A673 (cell line): ENCODE data around the gene PAX5. TPM values are rescaled to one million over a fixed set of nuclear protein-coding genes. Genes with fewer than 3 reads are reported as not detected.
A peak's percentile ranks its signal among the peaks of the same experiment; 100 is the strongest.

Experiments used
- BruUV-seq: library from RNA; stranded (reverse); fragments of 400-500 nt; replicated peaks from 2 replicates; lab custom pipeline; 2021; lab: Mats Ljungman, UMichigan
- CTCF ChIA-PET: fragments of 300-600 bp; sonication (Branson Sonifier 250); formaldehyde crosslinking; loops from one replicate; lab custom pipeline; 2022; ENCODE audit warnings: antibody characterized with exemption; lab: Charles Lee
- POLR2A ChIA-PET: fragments of 300-600 bp; sonication (Branson Sonifier 250); formaldehyde crosslinking; loops from one replicate; lab custom pipeline; 2022; ENCODE audit warnings: antibody characterized with exemption; ENCODE audit not compliant: low non-redundant PET; lab: Charles Lee
- DNase-seq: peaks from one replicate; pipeline ENCODE4 v3.0.0-alpha.2; 2015; ENCODE audit warnings: low spot score
- H3K27ac ChIP-seq: fragments of 200-600 bp; sonication (generic); 2 replicates; pipeline ENCODE4 v1.5.1; 2016; ENCODE audit warnings: mixed run types, low read depth, mild to moderate bottlenecking, mixed read lengths, antibody characterized with exemption, low read length; ENCODE audit not compliant: poor library complexity, severe bottlenecking
- H3K27me3 ChIP-seq: fragments of 200-600 bp; sonication (generic); replicated peaks from 2 replicates; pipeline ENCODE4 v1.6.1; 2017; ENCODE audit warnings: mixed run types, low read depth, mild to moderate bottlenecking, mixed read lengths, antibody characterized with exemption, low read length; ENCODE audit not compliant: insufficient read depth, poor library complexity
- H3K36me3 ChIP-seq: fragments of 200-600 bp; sonication (generic); 2 replicates; pipeline ENCODE4 v1.6.1; 2016; ENCODE audit warnings: mixed run types, mild to moderate bottlenecking, mixed read lengths, antibody characterized with exemption, low read length; ENCODE audit not compliant: insufficient read depth, poor library complexity, severe bottlenecking
- H3K4me1 ChIP-seq: fragments of 200-600 bp; sonication (generic); 2 replicates; pipeline ENCODE4 v1.6.1; 2017; ENCODE audit warnings: mixed run types, mild to moderate bottlenecking, mixed read lengths, antibody characterized with exemption, low read length; ENCODE audit not compliant: insufficient read depth, poor library complexity, severe bottlenecking
- H3K4me3 ChIP-seq: fragments of 200-600 bp; sonication (generic); 2 replicates; pipeline ENCODE4 v1.5.1; 2016; ENCODE audit warnings: low read depth, mixed run types, mild to moderate bottlenecking, mixed read lengths, low read length; ENCODE audit not compliant: poor library complexity, severe bottlenecking
- H3K9me3 ChIP-seq: fragments of 200-600 bp; sonication (generic); 2 replicates; pipeline ENCODE4 v1.6.1; 2016; ENCODE audit warnings: mixed run types, low read depth, mild to moderate bottlenecking, mixed read lengths, antibody characterized with exemption, low read length; ENCODE audit not compliant: poor library complexity, severe bottlenecking
- EZH2 ChIP-seq: fragments of 200-600 bp; sonication (generic); IDR thresholded peaks from 2 replicates; pipeline ENCODE4 v1.6.1; 2017; ENCODE audit warnings: borderline replicate concordance, low read depth, mild to moderate bottlenecking, mixed read lengths, antibody characterized with exemption, low read length; ENCODE audit not compliant: poor library complexity, severe bottlenecking
- intact Hi-C: fragments of 100-400 bp; cut with micrococcal nuclease; formaldehyde crosslinking; loops from one replicate; pipeline ENCODE4 v1.10.0; 2022; ENCODE audit not compliant: unreplicated experiment
- total RNA-seq: library from RNA; stranded (reverse); gene quantifications from 2 replicates; pipeline ENCODE4 v1.2.3, GENCODE V29; 2021
- TF ChIP-seq, protein P1 (sequence below): fragments of 300-800, 200-600 bp; sonication (generic); conservative IDR thresholded peaks from 2 replicates; pipeline ENCODE4 v1.5.1; 2017; ENCODE audit warnings: low read depth, mild to moderate bottlenecking, antibody characterized with exemption, low read length, moderate library complexity, mixed read lengths

Gene PAX5
- total RNA-seq, 1 experiment from 2014 or later: 5.5 TPM

DNA sequence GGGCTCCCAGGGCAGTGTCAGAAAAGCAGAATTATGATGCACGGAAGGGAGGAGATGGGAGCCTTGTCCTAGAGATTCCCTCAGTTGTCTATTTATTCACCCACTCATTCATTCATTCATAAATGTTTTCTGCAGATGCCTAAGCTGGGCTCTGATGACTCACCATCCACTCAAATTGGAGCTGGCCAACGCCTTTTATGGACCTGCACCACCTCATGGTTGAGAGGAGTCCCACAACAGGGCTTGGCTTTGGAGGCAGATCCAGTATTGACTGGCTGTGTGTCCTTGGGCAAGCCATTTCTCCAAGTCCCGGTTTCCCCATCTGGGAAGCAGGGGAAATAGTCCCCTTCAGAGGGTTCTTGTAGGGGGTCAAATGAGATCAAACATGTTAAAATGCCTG is 233.6 kb downstream of the PAX5 start:
- POLR2A ChIA-PET: no interaction called here

DNA sequence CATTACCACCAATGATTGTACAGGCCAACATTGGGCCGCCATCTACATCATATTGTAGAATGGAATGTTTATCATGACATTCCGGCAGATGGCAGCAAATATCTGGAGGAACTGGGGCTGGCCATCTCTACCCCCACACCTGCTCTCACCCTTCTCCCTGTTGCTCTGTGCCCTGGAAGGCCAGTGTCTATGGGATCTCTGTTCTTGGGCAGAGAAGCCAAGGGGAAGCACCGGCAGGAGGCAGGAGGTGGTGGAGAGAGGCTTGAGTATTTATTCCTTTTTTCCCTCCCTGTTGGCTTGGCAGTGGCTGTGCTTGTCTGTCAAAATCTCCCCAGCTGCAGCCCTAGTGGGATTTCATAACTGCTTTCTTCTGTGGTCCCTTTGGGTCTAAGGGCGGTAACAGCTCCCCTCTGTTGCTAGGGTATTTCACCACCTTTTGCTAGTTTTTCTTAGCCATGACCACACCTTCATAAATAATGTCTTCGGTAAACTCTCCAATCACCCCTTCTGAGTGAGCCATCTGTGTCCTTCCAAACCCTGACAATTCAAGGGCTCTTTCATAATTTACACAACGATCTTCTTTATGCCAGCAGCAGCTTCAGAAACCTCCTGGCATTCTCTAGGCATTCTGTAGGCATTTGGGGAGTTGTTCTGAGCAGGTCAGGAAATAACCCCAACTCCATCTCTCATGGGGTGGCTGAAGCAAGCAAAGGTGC is 235.6 kb downstream of the PAX5 start:
- no peak for TF ChIP-seq EZH2
- TF ChIP-seq, protein P1, sequence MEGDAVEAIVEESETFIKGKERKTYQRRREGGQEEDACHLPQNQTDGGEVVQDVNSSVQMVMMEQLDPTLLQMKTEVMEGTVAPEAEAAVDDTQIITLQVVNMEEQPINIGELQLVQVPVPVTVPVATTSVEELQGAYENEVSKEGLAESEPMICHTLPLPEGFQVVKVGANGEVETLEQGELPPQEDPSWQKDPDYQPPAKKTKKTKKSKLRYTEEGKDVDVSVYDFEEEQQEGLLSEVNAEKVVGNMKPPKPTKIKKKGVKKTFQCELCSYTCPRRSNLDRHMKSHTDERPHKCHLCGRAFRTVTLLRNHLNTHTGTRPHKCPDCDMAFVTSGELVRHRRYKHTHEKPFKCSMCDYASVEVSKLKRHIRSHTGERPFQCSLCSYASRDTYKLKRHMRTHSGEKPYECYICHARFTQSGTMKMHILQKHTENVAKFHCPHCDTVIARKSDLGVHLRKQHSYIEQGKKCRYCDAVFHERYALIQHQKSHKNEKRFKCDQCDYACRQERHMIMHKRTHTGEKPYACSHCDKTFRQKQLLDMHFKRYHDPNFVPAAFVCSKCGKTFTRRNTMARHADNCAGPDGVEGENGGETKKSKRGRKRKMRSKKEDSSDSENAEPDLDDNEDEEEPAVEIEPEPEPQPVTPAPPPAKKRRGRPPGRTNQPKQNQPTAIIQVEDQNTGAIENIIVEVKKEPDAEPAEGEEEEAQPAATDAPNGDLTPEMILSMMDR: 0 out of 2 replicates have a peak, but pooled peaks have one; percentile 20
- BruUV-seq: no TSS peak
- POLR2A ChIA-PET: no interaction called here
- no peak overlapping the region for H3K27ac ChIP-seq
- intact Hi-C loops: loop anchor here (5.0 kb wide), 1 partner anchor 59 kb away; no protein-coding TSS in a partner anchor
- no peak overlapping the region for H3K4me3 ChIP-seq
- H3K9me3 ChIP-seq: peaks cover 4% of the 10 kb centered on the region
- H3K4me1 ChIP-seq: no peaks in the 10 kb centered on the region
- no peak for DNase-seq
- CTCF ChIA-PET: no interaction called here
- peaks cover 6% of the 10 kb centered on the region for H3K27me3 ChIP-seq
- H3K36me3 ChIP-seq: no peaks in the 10 kb centered on the region

More for the DNA sequence above, 233.6 kb downstream of the PAX5 start:
- no peak for TF ChIP-seq EZH2
- TF ChIP-seq, protein P1: no peak
- H3K27me3 ChIP-seq: peaks cover 6% of the 10 kb centered on the region
- H3K4me1 ChIP-seq: no peaks in the 10 kb centered on the region
- H3K27ac ChIP-seq: no peak overlapping the region
- H3K36me3 ChIP-seq: no peaks in the 10 kb centered on the region
- CTCF ChIA-PET: no interaction called here
- intact Hi-C loops: no loop called here
- no peaks in the 10 kb centered on the region for H3K9me3 ChIP-seq
- DNase-seq: no peak
- no TSS peak for BruUV-seq
- no peak overlapping the region for H3K4me3 ChIP-seq

DNA sequence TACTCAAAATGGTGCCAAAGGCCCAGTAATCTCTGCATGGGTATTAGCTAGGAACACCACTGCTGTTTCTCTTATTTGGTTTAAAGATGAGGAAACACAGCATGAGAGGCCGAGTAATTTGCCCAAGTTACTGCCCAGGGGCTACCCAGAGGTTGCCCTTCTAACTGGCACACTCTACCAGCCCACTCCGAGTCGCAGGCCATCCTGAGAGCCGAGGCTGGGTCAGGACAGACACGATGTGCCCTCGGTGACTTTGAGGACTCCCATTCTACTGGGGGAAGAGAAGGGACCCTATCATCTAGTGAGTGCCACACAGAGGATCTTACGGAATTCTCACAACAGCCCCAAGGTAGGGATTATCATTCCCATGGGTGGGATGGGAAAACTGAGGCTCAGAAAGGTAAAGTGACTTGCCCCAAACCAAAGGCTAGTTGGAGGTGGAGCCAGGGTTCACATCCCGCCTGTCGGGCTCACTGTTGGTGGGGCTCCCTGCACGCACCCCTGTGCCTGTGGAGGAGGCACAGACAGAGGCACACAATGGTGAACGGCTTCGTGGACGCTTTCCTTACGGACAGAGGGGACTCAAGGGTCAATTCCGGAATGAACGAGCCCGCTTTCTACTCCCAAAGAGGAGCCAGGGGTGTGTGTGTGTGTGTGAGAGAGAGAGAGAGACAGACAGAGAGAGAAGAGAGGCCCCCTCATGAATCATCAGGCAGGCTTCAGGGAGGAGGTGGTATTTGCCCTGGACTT is 236.4 kb downstream of the PAX5 start:
- Histone ChIP-seq H3K9me3 (peaks cover 7% of the 10 kb centered on the region), H3K27ac (no peak overlapping the region), H3K4me3 (no peak overlapping the region), H3K36me3 (no peaks in the 10 kb centered on the region), H3K4me1 (no peaks in the 10 kb centered on the region), H3K27me3 (peaks cover 6% of the 10 kb centered on the region)
- POLR2A ChIA-PET: no interaction called here
- no peak for TF ChIP-seq EZH2
- TF ChIP-seq, protein P1: no peak
- CTCF ChIA-PET: no interaction called here
- no TSS peak for BruUV-seq
- intact Hi-C loops: loop anchor here (5.0 kb wide), 1 partner anchor 60 kb away; no protein-coding TSS in a partner anchor
- DNase-seq: no peak
